ENCODE measurements around the gene GALK1.

Gene GALK1

DNA sequence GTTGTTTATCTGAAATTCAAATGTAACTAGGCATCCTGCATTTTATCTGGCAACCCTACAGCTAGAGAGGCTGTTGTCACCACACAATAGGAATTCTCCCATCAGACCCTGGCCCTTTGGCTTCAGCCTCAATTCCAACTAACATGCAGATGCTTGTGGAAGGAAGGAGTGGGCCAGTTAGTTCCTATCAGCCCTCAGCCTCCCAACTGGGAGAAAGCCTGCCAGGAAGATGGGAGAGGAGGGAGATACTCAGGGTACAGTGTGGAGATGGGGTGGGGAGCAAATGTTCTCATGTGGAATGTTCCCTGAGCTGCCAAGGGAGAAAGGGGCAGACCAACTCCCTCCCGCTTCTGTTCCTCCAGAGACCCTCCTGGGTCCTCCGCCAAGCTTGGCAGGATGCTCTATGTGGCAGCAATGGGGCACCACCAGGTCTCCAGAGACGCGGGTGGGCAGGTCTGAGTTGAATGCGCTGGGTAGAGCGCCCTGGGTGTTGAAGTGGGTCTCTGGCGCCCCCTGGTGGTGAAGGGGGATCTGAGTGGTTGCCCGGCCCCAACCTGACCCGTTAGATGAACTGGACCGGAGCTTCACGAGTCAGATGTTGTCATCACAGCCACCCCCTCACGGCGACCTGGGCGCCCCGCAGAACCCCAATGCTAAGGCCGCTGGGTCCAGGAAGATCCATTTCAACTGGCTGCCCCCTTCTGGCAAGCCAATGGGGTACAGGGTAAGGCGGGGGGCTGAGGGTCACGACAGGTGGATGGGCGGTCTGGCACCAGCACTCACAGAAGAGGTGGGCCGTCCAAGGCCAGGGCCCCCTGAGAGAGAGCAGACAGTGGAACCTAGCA, 15.2 kb downstream of the GALK1 start:
- peak; percentile 86 for DNase-seq

DNA sequence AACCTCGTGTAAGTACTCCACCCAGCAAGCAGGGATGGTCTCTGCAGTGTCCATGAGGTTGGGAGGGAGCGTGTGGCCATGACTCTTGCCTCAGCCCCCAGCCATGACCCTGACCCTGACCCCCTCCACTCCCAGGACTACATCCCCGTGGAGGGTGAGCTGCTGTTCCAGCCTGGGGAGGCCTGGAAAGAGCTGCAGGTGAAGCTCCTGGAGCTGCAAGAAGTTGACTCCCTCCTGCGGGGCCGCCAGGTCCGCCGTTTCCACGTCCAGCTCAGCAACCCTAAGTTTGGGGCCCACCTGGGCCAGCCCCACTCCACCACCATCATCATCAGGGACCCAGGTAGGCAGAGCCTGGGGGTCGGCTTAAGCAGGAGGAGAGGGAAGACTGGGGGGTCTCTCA, 16.3 kb downstream of the GALK1 start:
- DNase-seq = no peak

DNA sequence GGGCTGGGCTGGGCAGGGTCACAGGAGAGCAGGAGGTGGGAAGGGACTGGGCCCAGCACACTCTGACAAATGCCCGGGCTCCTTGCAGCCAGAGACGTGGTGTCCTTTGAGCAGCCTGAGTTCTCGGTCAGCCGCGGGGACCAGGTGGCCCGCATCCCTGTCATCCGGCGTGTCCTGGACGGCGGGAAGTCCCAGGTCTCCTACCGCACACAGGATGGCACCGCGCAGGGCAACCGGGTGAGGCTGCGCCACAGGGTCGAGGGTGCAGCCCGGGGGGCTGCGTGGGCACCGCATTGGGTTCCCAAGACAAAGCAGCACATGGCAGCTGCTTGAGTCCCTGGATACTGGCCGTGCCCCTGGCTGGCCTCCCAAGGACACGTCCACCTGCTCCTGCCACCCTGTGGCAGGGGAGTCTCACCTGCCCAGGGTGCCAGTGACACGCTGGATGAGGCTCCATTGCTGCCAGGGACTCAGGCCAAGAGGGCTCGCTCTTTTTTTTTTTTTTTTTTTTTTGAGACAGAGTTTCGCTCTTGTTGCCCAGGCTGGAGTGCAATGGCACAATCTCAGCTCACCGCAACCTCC, 21.3 kb downstream of the GALK1 start:
- peak; percentile 23 for DNase-seq

DNA sequence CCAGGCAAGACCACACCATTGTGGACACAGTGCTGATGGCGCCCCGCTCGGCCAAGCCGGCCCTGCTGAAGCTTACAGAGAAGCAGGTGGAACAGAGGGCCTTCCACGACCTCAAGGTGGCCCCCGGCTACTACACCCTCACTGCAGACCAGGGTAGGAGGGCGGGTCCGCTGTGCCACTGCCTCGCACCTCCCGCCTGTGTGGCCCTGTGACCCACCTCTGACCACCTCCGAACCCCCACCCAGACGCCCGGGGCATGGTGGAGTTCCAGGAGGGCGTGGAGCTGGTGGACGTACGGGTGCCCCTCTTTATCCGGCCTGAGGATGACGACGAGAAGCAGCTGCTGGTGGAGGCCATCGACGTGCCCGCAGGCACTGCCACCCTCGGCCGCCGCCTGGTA, 22.7 kb downstream of the GALK1 start:
- no peak for DNase-seq

DNA sequence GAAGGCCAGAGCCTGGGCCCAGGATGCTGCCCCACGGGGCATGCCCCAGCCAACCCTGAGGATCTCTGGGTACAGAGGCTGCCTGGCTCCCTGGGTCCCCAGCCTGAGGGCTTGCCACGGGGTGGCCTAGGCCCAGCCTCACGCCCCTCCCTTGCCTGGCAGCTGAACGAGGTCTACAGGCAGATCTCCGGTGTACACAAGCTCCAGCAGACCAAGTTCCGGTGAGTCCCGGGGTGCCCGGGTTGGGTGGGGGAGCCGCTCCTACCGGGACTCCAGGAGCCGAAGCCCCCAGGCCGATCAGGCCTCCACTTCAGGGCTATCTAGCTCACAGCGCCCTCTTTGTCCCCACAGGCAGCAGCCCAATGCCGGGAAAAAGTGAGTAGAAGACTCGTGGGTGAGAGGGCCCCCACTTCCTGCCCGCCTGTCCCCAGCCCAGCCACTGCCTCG, 24.3 kb downstream of the GALK1 start:
- no peak for DNase-seq

DNA sequence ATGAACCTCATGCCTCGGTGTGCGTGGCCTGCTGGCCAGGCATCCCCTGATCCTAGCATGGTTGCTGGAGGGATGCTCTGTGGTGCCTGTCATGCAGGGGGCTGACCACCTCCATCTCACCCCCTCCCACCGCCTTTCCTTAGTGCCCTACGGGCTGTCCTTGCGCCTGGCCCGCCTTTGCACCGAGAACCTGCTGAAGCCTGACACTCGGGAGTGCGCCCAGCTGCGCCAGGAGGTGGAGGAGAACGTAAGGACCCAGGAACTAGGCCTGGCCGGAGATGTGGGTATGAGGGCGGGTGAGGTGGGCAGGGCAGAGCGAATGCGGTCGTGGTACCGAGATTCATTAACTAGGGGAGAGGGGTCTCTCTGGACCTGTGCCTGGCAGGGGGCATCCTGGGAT, 24.8 kb downstream of the GALK1 start:
- DNase-seq = no peak

DNA sequence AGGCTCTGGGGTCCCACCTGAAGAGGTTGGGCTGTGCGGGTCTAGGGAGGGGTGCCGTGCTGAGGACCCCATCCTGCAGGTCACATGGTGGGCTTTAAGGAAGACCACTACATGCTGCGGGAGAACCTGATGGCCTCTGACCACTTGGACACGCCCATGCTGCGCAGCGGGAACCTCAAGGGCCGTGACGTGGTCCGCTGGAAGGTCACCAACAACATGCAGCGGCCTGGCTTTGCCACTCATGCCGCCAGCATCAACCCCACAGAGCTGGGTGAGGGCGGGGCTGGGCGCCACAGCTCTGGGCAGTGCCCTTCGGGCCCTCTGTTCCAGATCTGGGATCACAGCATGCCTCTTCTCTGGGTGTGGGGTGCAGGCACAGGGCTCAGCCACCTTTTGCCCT, 25.2 kb downstream of the GALK1 start:
- peak; percentile 26 for DNase-seq

DNA sequence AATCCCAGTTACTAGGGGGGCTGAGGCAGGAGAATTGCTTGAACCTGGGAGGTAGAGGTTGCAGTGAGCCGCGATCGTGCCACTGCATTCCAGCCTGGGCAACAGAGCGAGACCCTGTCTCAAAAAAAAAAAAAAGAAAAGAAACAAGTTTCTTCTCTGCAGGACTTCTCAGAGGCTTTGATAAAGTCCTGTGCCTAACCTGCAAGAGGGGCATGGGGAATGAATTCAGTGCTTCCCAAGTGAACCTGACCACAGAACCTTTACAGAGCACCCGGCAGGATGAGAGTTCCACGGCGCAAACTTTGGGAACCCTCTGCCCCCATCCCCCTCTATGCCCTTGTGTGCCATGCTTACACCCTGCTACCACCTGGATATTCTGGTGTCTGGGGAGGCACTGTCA, 25.8 kb downstream of the GALK1 start:
- no peak for DNase-seq

DNA sequence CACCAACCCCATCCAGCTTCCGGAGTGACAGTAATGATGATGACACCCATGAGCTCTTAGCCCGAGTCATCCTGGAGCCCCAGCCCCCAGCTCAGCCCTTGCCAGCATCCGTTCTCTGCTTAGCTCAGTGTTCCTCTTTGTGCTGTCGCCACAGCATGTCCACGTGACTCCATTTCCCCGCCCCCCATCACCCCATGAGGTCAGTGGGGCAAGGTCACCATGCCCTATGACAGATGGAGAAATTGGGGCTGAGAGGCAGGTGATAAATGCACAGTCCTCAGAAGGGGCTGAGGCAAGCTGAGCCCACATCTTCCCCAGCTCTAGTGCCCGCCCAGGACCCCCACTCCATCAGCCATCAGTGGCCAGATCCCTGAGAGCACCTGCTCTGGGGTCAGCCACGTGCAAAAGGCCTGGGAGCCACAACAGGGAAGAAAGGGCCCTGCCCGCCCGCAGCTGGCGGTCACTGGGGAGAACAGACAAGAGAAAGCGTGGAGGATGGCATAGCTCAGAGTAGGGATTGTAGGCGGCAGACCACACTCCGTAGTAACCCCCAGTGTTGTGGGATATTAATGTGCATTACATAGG, 26.7 kb downstream of the GALK1 start:
- peak; percentile 32 for DNase-seq

DNA sequence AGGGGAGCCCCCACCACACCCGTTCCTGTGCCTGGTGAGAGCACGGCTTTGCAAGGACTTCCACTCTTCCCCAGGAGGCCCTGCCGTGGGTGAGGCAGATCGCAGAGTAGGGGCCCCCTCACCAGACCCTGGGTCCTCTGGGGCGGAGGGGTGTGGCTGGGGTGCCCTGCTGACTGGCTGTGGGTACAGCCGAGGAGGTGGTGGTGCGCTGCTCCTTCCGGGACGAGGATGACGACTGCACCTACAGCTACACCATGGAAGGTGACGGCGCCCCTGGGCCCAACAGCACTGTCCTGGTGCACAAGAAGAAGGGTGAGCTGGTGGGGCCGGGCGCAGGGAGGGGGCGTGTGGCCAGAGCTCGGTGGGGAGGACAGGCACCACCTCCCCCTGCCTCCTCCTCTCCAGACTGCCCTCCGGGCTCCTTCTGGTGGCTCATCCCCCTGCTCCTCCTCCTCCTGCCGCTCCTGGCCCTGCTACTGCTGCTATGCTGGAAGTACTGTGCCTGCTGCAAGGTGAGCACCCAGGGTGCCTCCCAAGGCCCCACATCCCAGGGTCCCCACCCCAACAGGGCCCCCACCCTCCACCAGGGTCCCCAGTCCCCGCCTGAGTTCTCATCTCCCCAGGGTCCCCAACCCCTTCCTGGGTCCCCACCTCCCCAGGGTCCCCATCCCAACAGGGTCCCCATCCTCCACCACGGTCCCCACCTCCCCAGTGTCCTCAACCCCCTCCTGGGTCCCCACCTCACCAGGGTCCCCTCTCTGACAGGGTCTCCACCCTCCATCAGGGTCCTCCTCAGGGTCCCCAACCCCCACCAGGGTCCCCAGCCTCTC, 27.6 kb downstream of the GALK1 start:
- no peak for DNase-seq

DNA sequence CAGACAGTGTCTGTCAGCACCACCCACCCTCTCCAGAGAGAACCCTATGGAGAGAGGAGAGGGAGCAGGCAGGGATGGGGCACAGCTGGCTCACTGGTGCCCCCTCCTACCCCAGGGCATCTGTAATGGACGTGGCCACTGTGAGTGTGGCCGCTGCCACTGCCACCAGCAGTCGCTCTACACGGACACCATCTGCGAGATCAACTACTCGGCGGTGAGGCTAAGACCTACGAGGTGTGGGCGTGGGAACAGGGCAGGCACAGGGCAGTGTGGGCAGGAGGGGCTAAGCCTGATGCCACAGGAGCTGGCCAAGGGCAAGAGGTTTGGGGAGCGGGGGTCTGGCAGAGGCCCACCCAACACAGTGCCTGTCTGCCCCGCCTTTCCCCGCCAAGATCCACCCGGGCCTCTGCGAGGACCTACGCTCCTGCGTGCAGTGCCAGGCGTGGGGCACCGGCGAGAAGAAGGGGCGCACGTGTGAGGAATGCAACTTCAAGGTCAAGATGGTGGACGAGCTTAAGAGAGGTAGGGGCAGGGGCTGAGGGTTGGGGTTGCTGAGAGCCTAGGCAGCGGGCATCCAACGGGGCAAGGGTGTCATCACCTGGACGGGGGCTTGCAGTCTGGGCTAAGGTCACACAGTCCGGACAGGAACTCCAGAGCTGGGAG, 28.7 kb downstream of the GALK1 start:
- DNase-seq = no peak

DNA sequence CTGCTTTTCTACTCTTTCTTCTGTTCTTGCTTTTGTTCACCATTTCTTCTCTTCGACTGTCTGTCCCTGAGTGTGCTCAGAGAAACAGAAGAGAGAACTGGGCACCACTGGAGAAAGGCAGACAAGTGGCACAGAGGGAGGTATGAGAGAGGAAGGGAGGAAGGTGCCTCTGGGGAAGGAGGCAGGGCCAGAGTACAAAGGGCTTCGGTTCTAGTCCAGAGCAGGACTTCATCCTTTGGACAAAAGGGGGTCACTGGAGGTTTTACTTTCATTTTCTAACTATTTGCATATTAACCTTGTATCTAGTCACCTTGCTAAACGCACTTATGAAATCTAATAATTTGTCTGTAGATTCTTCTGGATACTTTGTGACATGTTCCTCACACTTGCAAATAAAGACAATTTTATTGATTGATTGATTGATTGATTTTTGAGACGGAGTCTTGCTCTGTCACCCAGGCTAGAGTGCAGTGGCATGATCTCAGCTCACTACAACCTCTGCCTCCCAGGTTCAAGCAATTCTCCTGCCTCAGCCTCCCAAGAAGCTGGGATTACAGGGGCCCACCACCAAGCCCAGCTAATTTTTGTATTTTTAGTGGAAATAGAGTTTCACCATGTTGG, 30.2 kb downstream of the GALK1 start:
- DNase-seq = no peak

DNA sequence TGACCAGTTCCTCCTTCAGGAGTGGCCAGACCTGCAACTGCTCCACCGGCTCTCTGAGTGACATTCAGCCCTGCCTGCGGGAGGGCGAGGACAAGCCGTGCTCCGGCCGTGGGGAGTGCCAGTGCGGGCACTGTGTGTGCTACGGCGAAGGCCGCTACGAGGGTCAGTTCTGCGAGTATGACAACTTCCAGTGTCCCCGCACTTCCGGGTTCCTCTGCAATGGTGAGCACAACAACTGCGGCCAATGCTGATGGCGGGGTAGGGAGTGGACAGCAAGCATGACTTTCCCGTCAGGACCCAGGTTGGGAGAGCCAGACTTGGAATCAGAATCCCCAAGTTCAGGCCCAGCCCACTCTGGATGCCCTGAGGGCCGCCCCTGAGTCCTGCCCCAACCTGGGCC, 31.5 kb downstream of the GALK1 start:
- DNase-seq = no peak

DNA sequence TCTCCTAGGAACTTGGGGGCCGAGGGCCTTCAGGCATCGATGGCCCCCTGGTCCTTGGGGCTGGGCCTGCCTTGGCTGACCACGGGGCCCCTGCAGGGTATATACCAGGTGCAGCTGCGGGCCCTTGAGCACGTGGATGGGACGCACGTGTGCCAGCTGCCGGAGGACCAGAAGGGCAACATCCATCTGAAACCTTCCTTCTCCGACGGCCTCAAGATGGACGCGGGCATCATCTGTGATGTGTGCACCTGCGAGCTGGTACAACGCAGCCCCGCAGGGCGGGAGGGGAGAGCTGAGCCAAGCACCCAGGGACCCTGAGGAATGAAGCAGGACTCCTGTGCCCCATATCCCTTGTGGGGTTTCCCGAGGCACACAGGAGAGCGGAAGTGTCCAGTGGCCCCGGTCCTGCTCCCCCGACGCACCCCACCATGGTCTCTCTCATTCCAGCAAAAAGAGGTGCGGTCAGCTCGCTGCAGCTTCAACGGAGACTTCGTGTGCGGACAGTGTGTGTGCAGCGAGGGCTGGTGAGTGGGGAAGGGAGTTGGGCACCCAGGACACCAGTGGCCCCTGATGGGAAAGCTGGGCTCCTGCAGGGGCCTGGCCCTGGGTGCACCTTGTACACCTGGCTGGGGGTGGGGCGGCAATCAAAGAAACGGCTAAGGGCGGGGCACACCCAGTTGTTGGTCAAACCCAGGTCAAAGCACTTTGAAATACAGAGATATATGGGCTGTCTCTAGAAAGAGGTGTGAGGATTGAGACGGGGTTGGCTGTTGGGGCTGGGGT, 33.1 kb downstream of the GALK1 start:
- no peak for DNase-seq

DNA sequence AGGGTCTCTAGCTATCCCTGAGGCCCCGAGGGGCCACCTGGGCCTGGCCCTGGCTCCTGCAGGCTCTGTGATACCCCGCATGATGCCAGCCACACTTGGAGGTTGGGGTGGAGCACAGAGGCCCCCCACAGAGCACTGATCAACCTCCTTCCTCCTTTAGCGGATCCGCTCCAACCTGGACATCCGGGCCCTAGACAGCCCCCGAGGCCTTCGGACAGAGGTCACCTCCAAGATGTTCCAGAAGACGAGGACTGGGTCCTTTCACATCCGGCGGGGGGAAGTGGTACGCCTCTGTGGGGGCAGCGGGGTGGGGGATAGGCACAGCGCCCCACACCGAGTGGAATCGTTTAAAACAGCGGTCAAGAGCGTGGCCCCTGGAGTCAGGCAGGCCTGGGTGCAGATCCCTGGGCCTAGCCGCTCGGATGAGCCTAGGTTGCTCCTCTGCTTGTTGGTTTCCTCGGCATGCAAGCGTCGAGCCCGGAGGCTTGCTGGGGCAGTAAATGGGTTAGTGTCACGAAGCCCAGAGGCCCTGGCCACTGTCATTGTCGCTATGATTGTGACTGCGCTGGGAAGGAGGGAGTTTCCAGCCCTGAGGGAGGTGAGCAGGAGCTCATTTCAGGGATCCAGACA, 33.8 kb downstream of the GALK1 start:
- DNase-seq = peak; percentile 42

DNA sequence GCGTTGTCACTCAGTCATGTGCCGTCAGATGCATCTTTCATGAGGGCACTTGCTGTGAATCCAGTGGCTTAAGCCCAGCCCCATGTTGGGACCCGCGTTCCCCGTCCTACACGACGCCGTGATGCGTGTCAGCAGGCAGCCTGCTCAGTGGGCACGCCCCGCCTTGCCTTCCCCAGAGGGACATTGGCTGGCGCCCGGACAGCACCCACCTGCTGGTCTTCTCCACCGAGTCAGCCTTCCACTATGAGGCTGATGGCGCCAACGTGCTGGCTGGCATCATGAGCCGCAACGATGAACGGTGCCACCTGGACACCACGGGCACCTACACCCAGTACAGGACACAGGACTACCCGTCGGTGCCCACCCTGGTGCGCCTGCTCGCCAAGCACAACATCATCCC, 34.9 kb downstream of the GALK1 start:
- no peak for DNase-seq

DNA sequence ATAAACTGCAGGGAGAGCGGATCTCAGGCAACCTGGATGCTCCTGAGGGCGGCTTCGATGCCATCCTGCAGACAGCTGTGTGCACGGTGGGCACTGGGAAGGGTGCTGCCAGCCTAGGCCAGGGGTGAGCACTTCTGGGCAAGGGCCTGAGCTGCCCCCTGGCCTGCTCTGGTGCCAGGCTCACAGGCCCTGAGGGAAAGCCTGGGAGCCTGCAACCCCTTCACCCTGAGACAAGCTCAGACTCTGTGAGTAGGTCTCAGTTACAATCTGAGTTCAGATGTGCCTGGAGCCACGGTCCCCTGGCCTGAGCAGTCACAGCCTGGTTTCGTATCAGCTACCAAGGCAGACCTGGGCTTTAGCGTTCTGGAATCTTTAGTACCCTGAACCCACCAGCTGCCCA, 35.6 kb downstream of the GALK1 start:
- no peak for DNase-seq

DNA sequence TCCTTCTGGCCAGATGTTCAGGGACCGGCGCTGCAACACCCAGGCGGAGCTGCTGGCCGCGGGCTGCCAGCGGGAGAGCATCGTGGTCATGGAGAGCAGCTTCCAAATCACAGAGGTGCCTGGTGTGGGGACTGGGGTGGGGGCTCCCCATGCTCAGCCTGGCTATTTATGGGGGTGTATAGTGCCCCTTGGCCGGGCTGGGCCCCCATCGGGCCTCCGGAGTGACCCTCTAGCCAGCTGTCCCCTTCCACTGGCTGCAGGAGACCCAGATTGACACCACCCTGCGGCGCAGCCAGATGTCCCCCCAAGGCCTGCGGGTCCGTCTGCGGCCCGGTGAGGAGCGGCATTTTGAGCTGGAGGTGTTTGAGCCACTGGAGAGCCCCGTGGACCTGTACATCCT, 37.6 kb downstream of the GALK1 start:
- DNase-seq = no peak

DNA sequence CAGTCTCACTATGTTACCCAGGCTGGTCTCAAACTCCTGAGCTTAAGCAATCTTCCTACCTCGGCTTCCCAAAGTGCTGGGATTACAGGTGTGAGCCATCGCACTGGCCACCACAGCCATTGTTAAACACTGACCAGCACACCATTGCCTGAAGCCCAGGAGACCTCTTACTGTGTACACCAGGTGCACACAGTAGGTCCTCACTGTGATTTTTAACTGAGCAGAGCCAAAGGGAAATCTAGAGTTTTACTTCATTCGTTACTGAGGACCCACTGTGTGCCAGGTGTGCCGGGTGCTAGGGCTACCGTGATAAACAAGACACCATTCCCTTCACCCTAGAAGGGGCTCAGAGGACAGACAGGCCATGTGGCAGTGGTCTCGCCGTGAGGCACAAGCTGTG, 39.5 kb downstream of the GALK1 start:
- DNase-seq = no peak

DNA sequence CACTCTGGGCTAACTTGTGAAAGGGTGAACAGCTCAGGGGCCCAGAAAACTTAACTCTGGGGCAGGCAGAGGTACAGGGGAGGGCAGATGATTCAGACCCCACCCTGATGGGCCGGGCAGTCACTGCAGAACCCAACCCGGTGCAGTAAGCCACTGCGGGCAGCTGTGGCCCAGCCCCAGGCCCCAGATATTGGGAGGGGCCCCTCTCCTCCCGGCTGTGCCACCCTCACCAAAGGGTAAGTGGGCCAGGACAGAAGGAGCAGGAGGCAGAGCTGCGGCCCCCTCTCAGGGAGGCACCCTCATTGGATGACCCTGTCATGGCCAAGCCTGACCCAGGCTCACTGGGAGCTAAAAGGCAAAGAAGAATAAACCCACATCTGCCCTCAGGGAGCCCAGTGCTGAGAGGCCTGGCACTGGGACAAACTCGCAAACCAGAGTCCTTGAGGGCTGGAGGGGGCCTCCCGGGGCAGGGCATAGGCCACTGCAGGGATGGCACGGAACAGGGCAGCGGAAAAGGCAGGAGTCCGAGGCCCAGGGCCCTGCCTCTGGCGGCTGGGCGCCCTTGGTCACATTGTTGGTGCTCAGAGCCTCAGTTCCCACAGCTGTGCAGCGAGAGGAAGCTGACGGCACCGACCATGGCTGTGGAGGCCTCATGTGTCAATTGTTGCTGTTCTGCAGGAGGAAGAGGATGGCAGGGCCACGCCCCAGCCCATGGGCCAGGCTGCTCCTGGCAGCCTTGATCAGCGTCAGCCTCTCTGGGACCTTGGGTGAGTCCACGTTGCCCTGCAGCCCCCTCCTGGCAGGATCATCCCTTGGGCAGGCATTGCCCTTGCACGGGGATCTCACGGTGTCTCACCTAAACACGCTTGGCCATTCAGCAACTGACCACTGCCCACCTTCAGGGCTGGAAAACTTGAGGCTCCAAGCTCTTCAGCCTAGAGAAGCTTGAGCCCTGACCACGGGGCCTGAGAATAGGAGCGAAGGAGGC, 40.7 kb downstream of the GALK1 start:
- DNase-seq = no peak
